GM10266 (cell line): ENCODE data around the gene TNK1.
A peak's percentile ranks its signal among the peaks of the same experiment; 100 is the strongest.

Experiments used
- DNase-seq: peaks from one replicate; pipeline ENCODE4 v3.0.0; 2012; ENCODE audit errors: extremely low spot score
- TF ChIP-seq, protein P1 (sequence below): IDR thresholded peaks from 2 replicates; pipeline ENCODE4 v1.5.1; 2012; ENCODE audit warnings: mild to moderate bottlenecking, low read depth; ENCODE audit not compliant: control insufficient read depth, insufficient read depth; ENCODE audit errors: missing control alignments

The TNK1 gene

GRCh38 chr17:7383742-7384488 is 3.0 kb downstream of the TNK1 start:
- DNase-seq: peak; percentile 91
- TF ChIP-seq, protein P1, sequence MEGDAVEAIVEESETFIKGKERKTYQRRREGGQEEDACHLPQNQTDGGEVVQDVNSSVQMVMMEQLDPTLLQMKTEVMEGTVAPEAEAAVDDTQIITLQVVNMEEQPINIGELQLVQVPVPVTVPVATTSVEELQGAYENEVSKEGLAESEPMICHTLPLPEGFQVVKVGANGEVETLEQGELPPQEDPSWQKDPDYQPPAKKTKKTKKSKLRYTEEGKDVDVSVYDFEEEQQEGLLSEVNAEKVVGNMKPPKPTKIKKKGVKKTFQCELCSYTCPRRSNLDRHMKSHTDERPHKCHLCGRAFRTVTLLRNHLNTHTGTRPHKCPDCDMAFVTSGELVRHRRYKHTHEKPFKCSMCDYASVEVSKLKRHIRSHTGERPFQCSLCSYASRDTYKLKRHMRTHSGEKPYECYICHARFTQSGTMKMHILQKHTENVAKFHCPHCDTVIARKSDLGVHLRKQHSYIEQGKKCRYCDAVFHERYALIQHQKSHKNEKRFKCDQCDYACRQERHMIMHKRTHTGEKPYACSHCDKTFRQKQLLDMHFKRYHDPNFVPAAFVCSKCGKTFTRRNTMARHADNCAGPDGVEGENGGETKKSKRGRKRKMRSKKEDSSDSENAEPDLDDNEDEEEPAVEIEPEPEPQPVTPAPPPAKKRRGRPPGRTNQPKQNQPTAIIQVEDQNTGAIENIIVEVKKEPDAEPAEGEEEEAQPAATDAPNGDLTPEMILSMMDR: no peak

GRCh38 chr17:7384489-7385081 is 3.7 kb downstream of the TNK1 start:
- peak; percentile 27 for DNase-seq
- TF ChIP-seq, protein P1: no peak

DNA sequence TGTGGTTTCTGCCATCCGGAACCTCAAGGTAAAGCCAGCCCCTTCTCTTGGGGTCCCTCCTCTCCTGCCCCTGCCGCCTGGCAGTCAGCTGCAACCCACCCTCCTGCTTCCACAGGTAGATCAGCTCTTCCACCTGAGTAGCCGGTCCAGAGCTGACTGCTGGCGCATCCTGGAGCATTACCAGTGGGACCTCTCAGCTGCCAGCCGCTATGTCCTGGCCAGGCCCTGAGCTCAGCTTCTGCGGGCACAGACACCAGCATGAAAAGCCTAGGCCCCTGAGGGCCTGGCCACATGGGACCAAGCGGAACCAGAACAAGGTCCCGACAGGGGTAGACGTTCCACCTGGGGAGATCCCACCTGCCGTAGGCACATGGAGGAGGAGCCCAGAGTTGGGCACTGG is 8.0 kb downstream of the TNK1 start:
- no peak for DNase-seq
- TF ChIP-seq, protein P1: no peak

DNA sequence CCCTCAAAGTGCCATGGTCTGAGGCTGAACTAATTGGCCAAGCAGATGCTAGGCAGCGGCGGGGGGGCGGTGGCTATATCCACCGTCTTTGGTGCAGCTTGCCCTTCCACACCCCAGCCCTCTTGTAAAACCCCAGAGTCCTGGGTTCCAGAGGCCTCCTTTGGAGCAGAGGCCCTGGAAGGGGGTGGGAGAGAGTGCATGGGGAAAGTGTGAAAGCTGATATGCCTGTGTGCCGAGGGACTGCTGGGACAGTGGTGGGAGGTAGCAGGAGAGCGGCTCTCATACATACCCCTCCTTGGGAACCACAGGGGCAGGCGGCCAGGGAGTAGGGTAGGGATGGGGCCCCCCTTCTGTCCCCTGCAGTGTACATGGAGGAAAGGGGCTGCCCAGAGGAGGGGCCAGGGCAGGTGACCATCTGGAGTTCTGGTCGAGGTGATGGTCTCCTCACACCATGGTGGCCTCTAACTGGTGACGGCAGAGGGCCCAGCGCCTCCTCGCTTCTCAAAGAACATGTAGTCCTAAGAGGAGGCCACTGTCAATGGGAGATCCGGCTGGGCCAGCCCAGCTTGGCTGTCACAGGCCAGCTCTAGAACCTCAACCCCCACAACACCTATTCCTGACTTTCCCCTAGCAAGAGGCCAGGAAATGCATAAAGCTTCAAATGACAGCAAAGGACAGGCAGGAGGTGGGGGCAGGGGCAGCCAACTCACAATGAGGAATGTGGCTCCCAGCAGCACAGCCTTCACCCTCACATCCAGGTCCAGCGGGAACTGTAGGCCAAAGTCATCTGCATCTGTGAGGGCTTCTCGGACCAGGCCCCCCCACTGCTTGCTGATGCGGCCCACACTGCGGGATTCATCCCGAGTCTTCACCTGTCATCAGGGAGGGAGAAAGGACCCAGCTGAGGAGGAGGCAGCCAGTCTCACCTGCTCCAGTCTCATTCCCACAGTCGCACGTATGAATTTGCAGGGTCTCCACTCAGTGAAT is 9.3 kb downstream of the TNK1 start:
- DNase-seq: no peak
- TF ChIP-seq, protein P1: no peak

DNA sequence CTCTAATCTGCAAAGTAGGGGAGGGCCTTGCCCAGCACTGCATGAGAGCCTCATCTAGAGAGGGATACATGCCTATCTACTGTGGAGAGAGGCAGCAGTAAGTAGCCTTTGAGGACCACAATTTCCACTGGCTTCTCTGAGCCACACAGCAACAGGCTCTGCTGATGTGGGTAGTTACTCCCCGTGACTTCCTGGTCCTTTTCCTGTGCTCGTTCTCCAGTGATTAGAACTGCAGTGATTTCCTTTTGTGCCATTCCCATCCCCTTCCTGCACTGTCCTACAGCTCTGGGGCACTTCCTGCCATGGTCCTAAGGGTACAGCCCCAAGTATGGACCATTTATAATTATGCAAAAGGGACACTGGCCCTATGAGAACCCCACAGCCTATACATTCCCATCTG is 10.4 kb downstream of the TNK1 start:
- DNase-seq: no peak
- TF ChIP-seq, protein P1: no peak

DNA sequence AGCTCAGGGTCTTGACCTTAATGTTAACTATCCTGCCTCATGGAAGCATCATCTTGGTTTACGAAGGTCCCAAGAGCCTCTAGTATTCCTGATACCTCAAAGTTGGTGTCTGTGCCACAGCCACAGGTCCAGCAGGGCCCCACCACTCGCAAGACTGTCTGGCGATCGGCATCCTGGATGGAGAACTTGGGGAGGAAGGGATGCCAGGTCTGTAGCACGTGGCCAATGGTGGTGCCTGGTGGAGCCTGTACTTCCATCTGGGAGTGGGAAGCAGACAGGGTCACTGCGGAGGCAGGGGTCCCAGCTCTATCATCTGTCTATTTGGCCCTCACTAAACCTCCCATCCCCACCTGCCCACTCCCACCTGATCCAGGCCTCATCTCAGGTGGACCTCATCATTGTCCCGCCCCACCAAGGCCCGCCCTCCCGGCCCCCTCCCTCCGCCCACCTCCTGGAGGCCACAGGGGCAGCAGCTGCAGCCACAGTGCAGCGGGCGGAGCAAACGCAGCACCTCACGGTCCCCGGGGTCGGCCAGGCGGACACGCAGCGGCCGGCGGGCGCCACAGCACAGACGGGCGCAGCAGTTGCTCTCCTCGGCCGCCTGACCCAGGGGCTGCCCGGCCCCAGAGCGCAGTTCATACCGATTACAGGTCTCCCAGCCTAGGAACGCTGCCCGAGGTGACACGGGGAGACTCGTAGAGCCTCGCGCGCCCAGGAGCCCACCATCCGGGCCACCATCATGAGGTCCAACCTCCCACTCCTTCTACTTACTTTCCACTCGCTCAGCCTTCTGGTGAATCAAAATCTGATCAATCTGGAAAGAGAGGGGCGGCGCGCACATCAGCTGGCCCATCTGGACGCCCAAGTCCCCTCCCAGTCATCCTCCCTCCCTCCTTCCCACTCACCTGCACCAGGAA is 12.1 kb downstream of the TNK1 start:
- no peak for DNase-seq
- TF ChIP-seq, protein P1: no peak
